Common myeloid progenitor, CD34-positive (primary cell): Measurements from ENCODE around the gene PANX2.

Experiments used
- CTCF ChIA-PET: fragments of 350-600 bp; sonication (Branson Sonifier 250); formaldehyde crosslinking; loops from one replicate; lab custom pipeline; 2021; ENCODE audit warnings: antibody characterized with exemption; lab: Charles Lee
- POLR2A ChIA-PET: fragments of 350-600 bp; sonication (Branson Sonifier 250); formaldehyde crosslinking; loops from one replicate; lab custom pipeline; 2021; ENCODE audit warnings: antibody characterized with exemption; lab: Charles Lee
- DNase-seq, 3 donors: peaks; one replicate each; pipeline versions ENCODE4 v3.0.0 to v3.0.0-alpha.2; 2013
- H3K27ac ChIP-seq, 2 experiments: 1 replicate in 1 of 2; 2 replicates in 1 of 2; pipeline ENCODE4 v1.7.0; 2013; ENCODE audit warnings: inconsistent platforms in 2 of 2, low read length in 2 of 2, mild to moderate bottlenecking in 2 of 2, low read depth in 1 of 2, moderate library complexity in 1 of 2; ENCODE audit not compliant: severe bottlenecking in 2 of 2, insufficient read depth in 1 of 2, poor library complexity in 1 of 2
- H3K27me3 ChIP-seq, 5 experiments: replicated peaks in 2 of 5; 1 replicate in 3 of 5; 2 replicates in 2 of 5; pipeline versions ENCODE4 v1.6.1 to v1.7.0; 2013; ENCODE audit warnings: low read length in 4 of 5, mild to moderate bottlenecking in 2 of 5, moderate library complexity in 2 of 5, inconsistent platforms in 1 of 5; ENCODE audit not compliant: insufficient read depth in 5 of 5, control insufficient read depth in 4 of 5
- H3K36me3 ChIP-seq, 4 experiments: 1 replicate in 2 of 4; 2 replicates in 2 of 4; pipeline versions ENCODE4 v1.6.1 to v1.7.0; 2013; ENCODE audit warnings: low read length in 3 of 4, control low read depth in 1 of 4, mild to moderate bottlenecking in 1 of 4; ENCODE audit not compliant: control insufficient read depth in 4 of 4, insufficient read depth in 4 of 4
- H3K4me1 ChIP-seq, 4 experiments: 1 replicate in 3 of 4; 2 replicates in 1 of 4; pipeline versions ENCODE4 v1.6.1 to v1.7.1; 2013; ENCODE audit warnings: low read length in 3 of 4, mild to moderate bottlenecking in 3 of 4, control low read depth in 1 of 4, inconsistent platforms in 1 of 4, moderate library complexity in 1 of 4; ENCODE audit not compliant: control insufficient read depth in 4 of 4, insufficient read depth in 4 of 4; ENCODE audit errors: control extremely low read depth in 1 of 4
- H3K4me3 ChIP-seq, 7 experiments: 1 replicate in 4 of 7; 2 replicates in 3 of 7; pipeline versions ENCODE4 v1.5.1 to v1.7.0; 2013; ENCODE audit warnings: mild to moderate bottlenecking in 7 of 7, low read length in 6 of 7, moderate library complexity in 6 of 7, inconsistent platforms in 2 of 7, low read depth in 2 of 7, control low read depth in 1 of 7; ENCODE audit not compliant: insufficient read depth in 4 of 7, control insufficient read depth in 1 of 7; ENCODE audit errors: extremely low read depth in 1 of 7
- H3K9me3 ChIP-seq, 5 experiments: 1 replicate in 4 of 5; 2 replicates in 1 of 5; pipeline versions ENCODE4 v1.6.1 to v1.7.1; 2013; ENCODE audit warnings: low read length in 4 of 5, mild to moderate bottlenecking in 2 of 5, inconsistent platforms in 1 of 5, low read depth in 1 of 5, moderate library complexity in 1 of 5; ENCODE audit not compliant: control insufficient read depth in 4 of 5, insufficient read depth in 2 of 5; ENCODE audit errors: control extremely low read depth in 1 of 5
- WGBS: methylation state at CpG from one replicate; pipeline ENCODE4 v1.1.5; 2013; ENCODE audit not compliant: insufficient coverage; 5-methylcytosine and 5-hydroxymethylcytosine counted together

The PANX2 gene

DNA sequence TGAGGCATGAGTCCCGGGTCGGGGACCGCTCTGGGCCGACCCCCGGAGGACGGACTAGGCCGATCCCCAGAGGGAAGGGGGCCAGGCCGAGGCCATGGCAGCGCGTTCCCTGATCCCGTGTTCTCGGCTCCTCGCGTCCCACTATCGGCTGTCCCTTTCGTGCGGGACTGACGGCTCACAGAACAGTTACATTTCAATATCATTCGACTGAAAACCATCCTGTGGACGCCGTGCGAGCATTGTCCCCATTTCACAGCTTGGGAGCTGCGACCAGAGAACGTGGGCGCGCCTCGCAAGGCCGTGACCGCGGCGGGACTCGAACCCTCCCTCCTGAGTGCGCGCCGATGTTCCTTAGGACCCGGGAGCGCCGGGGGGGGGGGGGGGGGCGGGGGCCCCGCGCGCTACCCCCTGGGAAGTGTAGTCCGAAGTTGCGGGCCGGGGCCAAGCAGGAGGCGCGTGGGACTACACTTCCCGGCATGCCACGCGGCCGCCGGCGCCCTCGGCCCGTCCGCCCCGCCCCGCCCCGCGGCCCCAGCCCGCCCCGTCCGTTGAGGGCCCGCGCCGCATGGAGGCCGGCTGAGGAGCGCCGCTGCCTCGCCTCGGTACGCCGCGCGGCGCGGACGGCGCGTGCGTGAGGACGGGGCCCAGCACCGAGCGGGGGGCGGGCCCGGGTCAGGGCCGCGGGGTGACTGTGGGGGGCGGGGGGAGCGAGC lies 15.0 kb downstream of the PANX2 start, which contains the start of gene TRABD:
Gene TRABD (plus strand): TSS at position 539 of the 713 bp plus-strand sequence. CDS start 7,148 bp downstream, outside the sequence.
- POLR2A ChIA-PET = interaction anchor here (1.9 kb wide), 1 partner anchor 15 kb away, joined by 7 read pairs; the partner anchor contains the start of gene PANX2
- 3% methylated on average over 20 of the region's 90 CpGs for WGBS
- H3K27ac ChIP-seq = peak within 1 kb of the TSS in 1 of 2 experiments; percentile 71
- H3K4me1 ChIP-seq = peaks cover 0 to 62% (median 56%) of the 10 kb centered on the region in 4 experiments
- H3K9me3 ChIP-seq = no peaks in the 10 kb centered on the region
- DNase-seq = peak; percentile 85 to 92 (median 92)
- H3K36me3 ChIP-seq = peaks cover 0 to 9% (median 1%) of the 10 kb centered on the region in 4 experiments
- H3K27me3 ChIP-seq = peaks cover 0 to 6% (median 0%) of the 10 kb centered on the region in 5 experiments
- CTCF ChIA-PET = no interaction called here
- peak within 1 kb of the TSS; percentile 35 to 73 (median 65) for H3K4me3 ChIP-seq

DNA sequence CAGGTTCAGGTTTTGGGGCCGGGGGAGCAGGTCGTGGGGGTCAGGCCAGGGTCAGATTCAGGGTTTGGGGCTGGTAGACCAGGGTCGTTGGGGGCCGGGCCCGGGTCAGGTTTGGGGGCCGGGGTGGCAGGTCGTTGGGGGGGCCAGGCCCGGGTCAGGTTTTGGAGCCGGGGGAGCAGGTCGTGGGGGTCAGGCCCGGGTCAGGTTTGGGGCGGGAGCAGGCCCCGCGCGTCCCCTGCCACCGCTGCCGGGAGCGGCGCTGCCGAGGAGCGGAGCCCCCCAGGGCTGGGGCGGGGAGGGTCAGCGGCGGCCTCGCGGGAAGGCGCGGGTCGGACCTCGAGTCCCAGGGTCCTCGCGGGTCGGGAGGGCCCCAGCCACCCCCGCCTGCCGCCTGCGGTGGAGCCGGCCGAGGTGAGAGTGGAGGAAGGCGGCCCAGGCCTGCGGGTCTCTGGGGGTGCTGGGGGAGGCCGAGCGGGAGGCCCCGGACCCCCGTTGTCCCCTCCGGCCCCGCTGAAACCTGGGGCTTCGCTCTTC lies 15.7 kb downstream of the PANX2 start:
- DNase-seq = no peak
- no peaks in the 10 kb centered on the region for H3K9me3 ChIP-seq
- H3K36me3 ChIP-seq = peaks cover 0 to 9% (median 1%) of the 10 kb centered on the region in 4 experiments
- peak overlapping the region; percentile 35 to 73 (median 65) for H3K4me3 ChIP-seq
- peaks cover 0 to 67% (median 63%) of the 10 kb centered on the region in 4 experiments for H3K4me1 ChIP-seq
- CTCF ChIA-PET = no interaction called here
- POLR2A ChIA-PET = no interaction called here
- peaks cover 0 to 6% (median 0%) of the 10 kb centered on the region in 5 experiments for H3K27me3 ChIP-seq
- peak overlapping the region in 1 of 2 experiments; percentile 71 for H3K27ac ChIP-seq
- 2% methylated on average over 26 of the region's 47 CpGs for WGBS

DNA sequence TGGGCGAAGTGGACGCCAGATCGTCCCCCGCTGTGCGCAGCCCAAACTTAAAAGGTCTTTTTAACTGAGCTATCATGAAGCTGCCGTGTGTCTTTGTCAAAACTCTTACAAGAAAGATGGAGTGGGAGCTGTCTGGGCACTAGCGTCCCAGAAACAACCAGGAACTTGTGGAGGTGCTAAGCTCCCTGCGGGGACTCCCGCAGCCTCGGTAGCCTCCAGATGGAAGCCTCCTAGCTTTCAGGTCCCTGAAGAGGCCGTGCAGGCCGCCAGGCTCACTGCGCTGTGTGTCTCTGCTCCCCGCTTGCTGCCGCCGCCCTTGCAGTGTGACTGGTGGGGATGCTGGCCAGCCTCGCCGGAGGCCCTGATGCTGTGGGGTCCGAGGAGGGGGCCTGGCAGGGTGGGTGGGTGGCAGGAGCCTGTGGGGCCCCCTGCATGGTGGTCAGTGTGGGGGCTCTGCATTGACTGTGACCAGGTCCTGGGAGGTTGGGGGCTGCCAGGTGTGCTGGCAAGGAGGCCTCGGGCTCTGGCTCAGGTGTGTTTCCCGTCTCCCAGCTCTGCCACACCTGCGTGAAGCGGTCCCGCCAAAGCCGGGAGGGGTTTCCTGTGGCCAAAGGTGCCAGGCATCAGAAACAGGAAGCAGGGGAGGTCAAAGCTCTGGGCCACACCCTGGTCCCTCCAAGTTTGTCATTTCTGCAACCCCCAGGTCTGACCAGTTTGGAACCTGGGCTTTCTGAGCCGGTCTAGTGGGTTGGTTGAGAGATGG lies 16.4 kb downstream of the PANX2 start:
- no peak for DNase-seq
- H3K4me1 ChIP-seq = peaks cover 0 to 72% (median 70%) of the 10 kb centered on the region in 4 experiments
- peak overlapping the region in 1 of 2 experiments; percentile 71 for H3K27ac ChIP-seq
- WGBS = 54% methylated on average over 23 of the region's 26 CpGs
- H3K27me3 ChIP-seq = peaks cover 0 to 6% (median 0%) of the 10 kb centered on the region in 5 experiments
- POLR2A ChIA-PET = no interaction called here
- CTCF ChIA-PET = no interaction called here
- H3K4me3 ChIP-seq = peak overlapping the region in 6 of 7 experiments; percentile 56 to 73 (median 66)
- no peaks in the 10 kb centered on the region for H3K9me3 ChIP-seq
- peaks cover 0 to 9% (median 1%) of the 10 kb centered on the region in 4 experiments for H3K36me3 ChIP-seq

DNA sequence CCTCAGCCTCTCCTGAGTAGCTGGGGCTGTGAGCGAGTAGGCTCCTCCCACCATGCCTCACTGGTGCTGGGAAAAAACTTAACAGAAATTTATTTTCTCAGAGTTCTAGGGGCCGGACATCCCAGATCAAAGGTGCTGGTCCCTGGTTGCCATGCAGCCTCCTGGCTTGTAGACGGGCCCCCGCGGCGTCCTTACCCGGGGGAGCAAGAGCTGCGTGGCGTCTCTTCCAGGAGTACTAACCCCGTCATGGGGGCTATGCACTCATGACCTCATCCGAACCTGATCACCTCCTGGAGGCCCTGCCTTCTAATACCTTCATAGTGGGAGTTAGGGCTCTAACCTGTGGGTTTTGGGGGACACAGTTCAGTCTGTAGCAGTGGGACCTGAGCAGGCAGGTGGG lies 17.8 kb downstream of the PANX2 start:
- no peak overlapping the region for H3K4me3 ChIP-seq
- peaks cover 0 to 86% (median 84%) of the 10 kb centered on the region in 4 experiments for H3K4me1 ChIP-seq
- ChIA-PET POLR2A (no interaction called here), CTCF (no interaction called here)
- H3K9me3 ChIP-seq = no peaks in the 10 kb centered on the region
- no peak overlapping the region for H3K27ac ChIP-seq
- H3K36me3 ChIP-seq = peaks cover 0 to 14% (median 1%) of the 10 kb centered on the region in 4 experiments
- 98% methylated on average over 9 of the region's 11 CpGs for WGBS
- no peak for DNase-seq
- peaks cover 0 to 6% (median 0%) of the 10 kb centered on the region in 5 experiments for H3K27me3 ChIP-seq

DNA sequence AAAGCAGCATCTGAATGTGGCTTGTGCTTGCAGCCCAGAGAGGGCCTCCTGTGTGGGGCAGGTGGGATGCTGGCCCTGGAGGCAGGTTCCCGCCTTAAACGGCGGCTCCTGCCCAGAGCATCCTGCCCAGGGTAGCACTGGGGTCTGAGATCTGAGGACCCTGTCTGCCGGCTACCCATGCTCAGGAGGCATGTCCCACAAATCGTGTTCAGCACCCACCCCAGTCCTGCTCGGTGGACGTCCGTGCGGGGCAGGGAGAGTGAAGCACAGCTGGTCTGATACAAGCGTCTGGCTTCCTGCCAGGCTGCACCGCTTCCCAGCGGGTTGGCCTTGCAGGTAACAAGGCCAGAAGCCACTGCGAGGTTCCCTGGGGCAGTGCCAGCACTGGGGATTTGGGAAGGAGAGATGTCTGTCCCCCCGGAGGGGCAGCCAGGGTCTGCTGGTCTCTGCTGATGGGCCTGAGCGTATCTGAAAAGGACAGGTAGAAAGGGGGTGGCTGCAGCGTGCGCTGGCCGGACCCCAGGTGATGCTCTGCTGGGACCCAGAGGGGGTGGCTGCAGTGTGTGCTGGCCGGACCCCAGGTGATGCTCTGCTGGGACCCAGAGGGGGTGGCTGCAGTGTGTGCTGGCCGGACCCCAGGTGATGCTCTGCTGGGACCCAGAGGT lies 18.8 kb downstream of the PANX2 start:
- H3K27ac ChIP-seq = peak overlapping the region; percentile 89 to 93
- no peaks in the 10 kb centered on the region for H3K9me3 ChIP-seq
- peaks cover 0 to 90% (median 83%) of the 10 kb centered on the region in 4 experiments for H3K4me1 ChIP-seq
- ChIA-PET CTCF (interaction anchor here (0.7 to 3.2 kb wide), 4 partner anchors 15 to 64 kb away, joined by 3 to 14 read pairs (median 5); no protein-coding TSS in a partner anchor), POLR2A (interaction anchor here (0.8 to 3.6 kb wide), 5 partner anchors 9 to 104 kb away, joined by 4 to 55 read pairs (median 10); partner anchors contain the start of genes MLC1 and SELENOO)
- DNase-seq = no peak
- 76% methylated on average over 13 of the region's 20 CpGs for WGBS
- H3K36me3 ChIP-seq = peaks cover 0 to 23% (median 6%) of the 10 kb centered on the region in 4 experiments
- peak overlapping the region in 5 of 7 experiments; percentile 47 to 70 (median 64) for H3K4me3 ChIP-seq
- peaks cover 0 to 5% (median 0%) of the 10 kb centered on the region in 5 experiments for H3K27me3 ChIP-seq

DNA sequence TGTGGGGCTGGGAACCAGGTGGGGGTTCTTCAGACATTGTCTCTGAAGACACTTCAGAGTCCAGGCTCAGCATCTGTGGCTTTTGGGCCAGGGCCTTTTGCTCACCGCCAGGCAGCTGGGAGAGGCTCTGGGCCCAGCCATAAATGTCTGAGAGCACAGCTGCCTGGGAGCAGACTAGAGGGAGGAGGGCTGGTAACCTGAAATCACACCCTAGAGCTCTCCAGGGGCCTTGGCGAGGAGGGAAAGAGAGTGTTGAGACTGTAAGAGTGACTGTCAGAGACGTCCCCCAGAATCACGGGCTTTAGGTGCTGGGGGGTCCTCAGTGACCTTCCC lies 19.3 kb downstream of the PANX2 start:
- ChIA-PET CTCF (interaction anchor here (1.8 to 3.2 kb wide), 3 partner anchors 16 to 65 kb away, joined by 4 to 14 read pairs (median 6); no protein-coding TSS in a partner anchor), POLR2A (interaction anchor here (0.8 to 3.6 kb wide), 6 partner anchors 9 to 104 kb away, joined by 3 to 55 read pairs (median 10); partner anchors contain the start of genes HDAC10, MLC1 and SELENOO)

More for the DNA sequence above, 19.3 kb downstream of the PANX2 start:
- H3K27ac ChIP-seq = peak overlapping the region; percentile 89 to 93
- peaks cover 0 to 85% (median 78%) of the 10 kb centered on the region in 4 experiments for H3K4me1 ChIP-seq
- H3K4me3 ChIP-seq = peak overlapping the region in 5 of 7 experiments; percentile 47 to 70 (median 64)
- no peak for DNase-seq
- 0% methylated on average over 3 of the region's 4 CpGs for WGBS
- no peaks in the 10 kb centered on the region for H3K27me3 ChIP-seq
- no peaks in the 10 kb centered on the region for H3K9me3 ChIP-seq
- H3K36me3 ChIP-seq = peaks cover 2 to 28% (median 10%) of the 10 kb centered on the region in 4 experiments
